ENCODE results near the gene RNASEL. TPM values are rescaled to one million over a fixed set of nuclear protein-coding genes. Genes with fewer than 3 reads are reported as not detected.

RNASEL gene
- total RNA-seq, 1 donor from 2014 or later: 6.2 TPM

DNA sequence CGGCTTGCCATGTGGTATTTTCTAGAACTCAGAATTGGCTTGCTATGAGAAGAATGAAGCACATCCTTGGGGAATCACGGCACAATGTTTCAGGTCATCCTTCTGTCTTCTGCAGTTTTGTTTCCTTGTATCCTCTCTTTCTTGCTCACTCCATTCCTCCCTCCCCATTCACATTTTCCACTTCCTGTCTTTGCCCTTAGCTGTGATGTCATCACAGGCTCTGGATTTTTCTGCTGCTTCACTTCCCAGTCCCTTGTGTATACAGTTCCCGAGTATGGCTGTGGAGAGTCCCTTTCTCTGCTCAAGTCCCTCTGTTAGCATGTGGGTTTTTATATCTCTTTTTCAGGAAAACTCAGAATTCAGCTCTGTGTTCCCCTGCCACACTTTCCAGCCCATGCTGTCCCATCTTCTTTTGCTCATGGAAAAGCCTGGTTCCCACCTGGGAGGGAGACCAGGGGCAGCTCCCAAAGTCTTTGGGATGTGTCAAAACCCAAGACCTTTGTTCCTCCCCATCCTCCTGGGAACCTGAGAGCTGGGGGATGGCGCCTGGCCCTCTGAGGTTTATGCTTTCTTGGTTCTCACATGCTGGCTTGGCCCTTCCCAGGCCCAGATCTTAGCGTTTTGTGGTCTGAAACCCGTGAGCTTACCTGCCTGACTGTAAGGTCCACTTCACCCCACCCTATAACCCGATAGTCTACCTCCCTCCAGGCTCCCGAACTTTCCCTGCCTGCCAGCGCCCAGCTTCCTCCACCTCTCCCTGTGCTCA lies 20.0 kb upstream of the RNASEL start:
- no peak for DNase-seq (ENCODE audit: low spot score)
- TF ChIP-seq, protein P1, sequence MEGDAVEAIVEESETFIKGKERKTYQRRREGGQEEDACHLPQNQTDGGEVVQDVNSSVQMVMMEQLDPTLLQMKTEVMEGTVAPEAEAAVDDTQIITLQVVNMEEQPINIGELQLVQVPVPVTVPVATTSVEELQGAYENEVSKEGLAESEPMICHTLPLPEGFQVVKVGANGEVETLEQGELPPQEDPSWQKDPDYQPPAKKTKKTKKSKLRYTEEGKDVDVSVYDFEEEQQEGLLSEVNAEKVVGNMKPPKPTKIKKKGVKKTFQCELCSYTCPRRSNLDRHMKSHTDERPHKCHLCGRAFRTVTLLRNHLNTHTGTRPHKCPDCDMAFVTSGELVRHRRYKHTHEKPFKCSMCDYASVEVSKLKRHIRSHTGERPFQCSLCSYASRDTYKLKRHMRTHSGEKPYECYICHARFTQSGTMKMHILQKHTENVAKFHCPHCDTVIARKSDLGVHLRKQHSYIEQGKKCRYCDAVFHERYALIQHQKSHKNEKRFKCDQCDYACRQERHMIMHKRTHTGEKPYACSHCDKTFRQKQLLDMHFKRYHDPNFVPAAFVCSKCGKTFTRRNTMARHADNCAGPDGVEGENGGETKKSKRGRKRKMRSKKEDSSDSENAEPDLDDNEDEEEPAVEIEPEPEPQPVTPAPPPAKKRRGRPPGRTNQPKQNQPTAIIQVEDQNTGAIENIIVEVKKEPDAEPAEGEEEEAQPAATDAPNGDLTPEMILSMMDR (IDR thresholded peaks at IDR 0.05): no peak
- TF ChIP-seq EZH2 (IDR thresholded peaks at IDR 0.05) (no peak), EZH2phosphoT487 (IDR thresholded peaks at IDR 0.05) (no peak)
- no peak overlapping the region for H2AFZ ChIP-seq (replicated peaks)
- peaks cover 47% of the 10 kb centered on the region for H3K4me1 ChIP-seq
- Mint-ChIP-seq H3K27me3 (ENCODE audit: insufficient read depth, low read depth) (peaks cover 33% of the 10 kb centered on the region), H3K9me3 (no peaks in the 10 kb centered on the region), H3K4me1 (peaks cover 75% of the 10 kb centered on the region), H3K27ac (no peak overlapping the region), H3K4me3 (no peak overlapping the region), H3K36me3 (no peaks in the 10 kb centered on the region)
- no peaks in the 10 kb centered on the region for H3K36me3 ChIP-seq
- no peaks in the 10 kb centered on the region for H3K79me2 ChIP-seq (ENCODE audit: low read depth)
- peaks cover 24% of the 10 kb centered on the region for H3F3A ChIP-seq (ENCODE audit: low read depth)
- no peak overlapping the region for H3K4me2 ChIP-seq
- H3K9ac ChIP-seq: no peak overlapping the region
- H3K9me3 ChIP-seq (ENCODE audit: low read depth): no peaks in the 10 kb centered on the region
- no peaks in the 10 kb centered on the region for H4K20me1 ChIP-seq (ENCODE audit: low read depth)
- H3K27ac ChIP-seq: no peak overlapping the region
- H3K27me3 ChIP-seq: peaks cover 35% of the 10 kb centered on the region
- no peak overlapping the region for H3K4me3 ChIP-seq

DNA sequence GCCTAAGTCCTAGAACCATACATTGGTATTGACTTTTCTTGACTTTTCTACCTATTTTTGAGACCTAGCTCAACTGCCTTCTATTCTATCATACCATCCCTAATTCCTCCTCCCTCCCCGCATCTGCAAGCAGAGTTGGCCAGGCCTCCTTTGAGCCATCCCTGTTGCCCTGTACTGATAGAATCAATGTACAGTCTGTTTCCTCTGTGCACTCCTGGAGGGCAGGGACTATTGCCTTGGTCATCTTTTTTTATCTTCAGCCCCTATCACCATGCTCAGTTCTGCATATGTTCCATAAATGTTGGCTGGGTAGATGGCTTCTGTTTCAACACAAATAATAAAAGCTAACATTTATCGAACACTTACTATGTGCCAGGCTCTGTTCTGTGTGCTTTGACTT lies 19.2 kb upstream of the RNASEL start:
- Histone ChIP-seq H3K79me2 (ENCODE audit: low read depth) (no peaks in the 10 kb centered on the region), H3K9ac (no peak overlapping the region), H3F3A (ENCODE audit: low read depth) (peaks cover 19% of the 10 kb centered on the region), H3K4me3 (no peak overlapping the region), H4K20me1 (ENCODE audit: low read depth) (no peaks in the 10 kb centered on the region), H2AFZ (replicated peaks) (no peak overlapping the region), H3K27me3 (peaks cover 35% of the 10 kb centered on the region), H3K36me3 (no peaks in the 10 kb centered on the region), H3K4me2 (no peak overlapping the region), H3K9me3 (ENCODE audit: low read depth) (no peaks in the 10 kb centered on the region), H3K4me1 (peaks cover 48% of the 10 kb centered on the region), H3K27ac (no peak overlapping the region)
- no peaks in the 10 kb centered on the region for H3K9me3 Mint-ChIP-seq
- no peak for DNase-seq (ENCODE audit: low spot score)
- H3K27me3 Mint-ChIP-seq (ENCODE audit: insufficient read depth, low read depth): peaks cover 30% of the 10 kb centered on the region
- peaks cover 73% of the 10 kb centered on the region for H3K4me1 Mint-ChIP-seq
- no peak overlapping the region for H3K27ac Mint-ChIP-seq
- H3K36me3 Mint-ChIP-seq: no peaks in the 10 kb centered on the region
- TF ChIP-seq, protein P1 (IDR thresholded peaks at IDR 0.05): no peak
- no peak for TF ChIP-seq EZH2 (IDR thresholded peaks at IDR 0.05)
- no peak for TF ChIP-seq EZH2phosphoT487 (IDR thresholded peaks at IDR 0.05)
- H3K4me3 Mint-ChIP-seq: no peak overlapping the region

DNA sequence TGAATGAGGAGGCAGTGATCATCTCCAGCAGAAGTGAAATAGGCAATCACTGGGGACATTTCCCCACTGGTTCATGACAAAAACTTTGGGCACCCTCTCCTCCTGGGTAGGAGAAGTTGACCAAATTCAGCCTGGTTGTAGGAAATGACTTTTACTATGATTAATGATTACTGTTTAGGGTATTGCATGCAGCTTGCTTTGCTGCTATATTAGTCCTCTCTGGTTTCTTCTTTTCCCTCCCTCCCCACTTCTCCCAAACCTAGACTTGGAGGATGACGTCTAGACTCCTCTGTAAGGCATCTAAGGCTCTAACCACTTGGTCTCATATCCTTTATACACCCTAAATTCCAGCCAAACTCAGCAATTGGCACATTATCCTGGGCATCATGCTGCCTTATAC lies 18.5 kb upstream of the RNASEL start:
- no peak for TF ChIP-seq EZH2phosphoT487 (IDR thresholded peaks at IDR 0.05)
- no peak for TF ChIP-seq EZH2 (IDR thresholded peaks at IDR 0.05)
- TF ChIP-seq, protein P1 (IDR thresholded peaks at IDR 0.05): no peak
- Histone ChIP-seq H3F3A (ENCODE audit: low read depth) (peaks cover 19% of the 10 kb centered on the region), H3K4me3 (no peak overlapping the region), H3K36me3 (no peaks in the 10 kb centered on the region), H3K79me2 (ENCODE audit: low read depth) (no peaks in the 10 kb centered on the region), H3K27me3 (peaks cover 35% of the 10 kb centered on the region), H2AFZ (replicated peaks) (no peak overlapping the region), H3K4me1 (peaks cover 46% of the 10 kb centered on the region), H3K9ac (no peak overlapping the region), H4K20me1 (ENCODE audit: low read depth) (no peaks in the 10 kb centered on the region), H3K27ac (no peak overlapping the region), H3K9me3 (ENCODE audit: low read depth) (no peaks in the 10 kb centered on the region), H3K4me2 (no peak overlapping the region)
- no peak for DNase-seq (ENCODE audit: low spot score)
- no peaks in the 10 kb centered on the region for H3K36me3 Mint-ChIP-seq
- no peak overlapping the region for H3K27ac Mint-ChIP-seq
- peaks cover 70% of the 10 kb centered on the region for H3K4me1 Mint-ChIP-seq
- H3K27me3 Mint-ChIP-seq (ENCODE audit: insufficient read depth, low read depth): peaks cover 28% of the 10 kb centered on the region
- no peaks in the 10 kb centered on the region for H3K9me3 Mint-ChIP-seq
- H3K4me3 Mint-ChIP-seq: no peak overlapping the region

Measured in neural progenitor cell (in vitro differentiated cells).